CD8-positive, alpha-beta memory T cell (primary cell): Measurements from ENCODE around the gene FBXW8. TPM values are rescaled to one million over a fixed set of nuclear protein-coding genes. Genes with fewer than 3 reads are reported as not detected.
"Not testable (repeated sequence)": the region's sequence is repeated elsewhere in the genome, so short reads cannot be mapped to it uniquely, and the experiment has no call there.

Source experiments
- CTCF ChIA-PET: fragments of 350-600 bp; sonication (Branson Sonifier 250); formaldehyde crosslinking; loops from one replicate; lab custom pipeline; 2021; ENCODE audit warnings: antibody characterized with exemption; lab: Charles Lee
- POLR2A ChIA-PET: fragments of 350-600 bp; sonication (Branson Sonifier 250); formaldehyde crosslinking; loops from one replicate; lab custom pipeline; 2021; ENCODE audit warnings: antibody characterized with exemption; lab: Charles Lee
- DNase-seq, 5 donors: peaks; one replicate each; pipeline versions ENCODE4 v3.0.0 to v3.0.0-alpha.2; 2020 to 2022; ENCODE audit warnings: mixed read lengths in 1 of 5
- H3K27ac ChIP-seq: one replicate; pipeline ENCODE4 v1.7.0; 2013; ENCODE audit warnings: low read depth, mild to moderate bottlenecking, low read length, moderate library complexity
- H3K27me3 ChIP-seq: 2 replicates; pipeline ENCODE4 v1.7.0; 2013; ENCODE audit warnings: low read length, mild to moderate bottlenecking; ENCODE audit not compliant: insufficient read depth, poor library complexity, severe bottlenecking
- H3K36me3 ChIP-seq: 2 replicates; pipeline ENCODE4 v1.7.0; 2013; ENCODE audit warnings: mild to moderate bottlenecking, low read length, moderate library complexity; ENCODE audit not compliant: insufficient read depth
- H3K4me1 ChIP-seq: 2 replicates; pipeline ENCODE4 v1.7.0; 2013; ENCODE audit warnings: mild to moderate bottlenecking, low read length, moderate library complexity; ENCODE audit not compliant: insufficient read depth
- H3K4me3 ChIP-seq: 2 replicates; pipeline ENCODE4 v1.7.0; 2013; ENCODE audit warnings: mild to moderate bottlenecking, low read length
- H3K9me3 ChIP-seq: 2 replicates; pipeline ENCODE4 v1.7.0; 2013; ENCODE audit warnings: mild to moderate bottlenecking, low read length
- H3K27ac Mint-ChIP-seq, 8 donors: one replicate each; pipeline ENCODE4 v1.8.0; 2020 to 2021; ENCODE audit warnings: mixed read lengths in 8 of 8, mild to moderate bottlenecking in 6 of 8, inconsistent platforms in 3 of 8, moderate library complexity in 3 of 8
- H3K27me3 Mint-ChIP-seq, 2 donors: one replicate each; pipeline ENCODE4 v1.8.0; 2020 to 2021; ENCODE audit warnings: mixed read lengths in 2 of 2, mild to moderate bottlenecking in 1 of 2, moderate library complexity in 1 of 2
- H3K36me3 Mint-ChIP-seq, 3 donors: one replicate each; pipeline ENCODE4 v1.8.0; 2020 to 2021; ENCODE audit warnings: mixed read lengths in 3 of 3, inconsistent platforms in 1 of 3, mild to moderate bottlenecking in 1 of 3
- H3K4me1 Mint-ChIP-seq, 3 donors: one replicate each; pipeline ENCODE4 v1.8.0; 2020 to 2021; ENCODE audit warnings: mixed read lengths in 3 of 3, inconsistent platforms in 1 of 3, mild to moderate bottlenecking in 1 of 3
- H3K4me3 Mint-ChIP-seq, 7 donors: one replicate each; pipeline ENCODE4 v1.8.0; 2020 to 2021; ENCODE audit warnings: mixed read lengths in 7 of 7, mild to moderate bottlenecking in 6 of 7, moderate library complexity in 4 of 7, inconsistent platforms in 2 of 7
- H3K9me3 Mint-ChIP-seq, 5 donors: one replicate each; pipeline ENCODE4 v1.8.0; 2020 to 2022; ENCODE audit warnings: mixed read lengths in 5 of 5, mild to moderate bottlenecking in 3 of 5, moderate library complexity in 2 of 5, inconsistent platforms in 1 of 5
- polyA plus RNA-seq: library from polyadenylated mRNA; unstranded; fragments of 300-500 nt; fragmentation: Illumina TruSeq; gene quantifications from one replicate; pipeline ENCODE4 v1.2.3, GENCODE V29; 2021
- total RNA-seq, 2 experiments: library from RNA; stranded (reverse); gene quantifications; one replicate each; pipeline ENCODE4 v1.2.3, GENCODE V29; 2021

The FBXW8 gene
- total and polyA plus RNA-seq, 3 experiments from 2014 or later = 6.8 to 10.2 (median 9.3) TPM

DNA sequence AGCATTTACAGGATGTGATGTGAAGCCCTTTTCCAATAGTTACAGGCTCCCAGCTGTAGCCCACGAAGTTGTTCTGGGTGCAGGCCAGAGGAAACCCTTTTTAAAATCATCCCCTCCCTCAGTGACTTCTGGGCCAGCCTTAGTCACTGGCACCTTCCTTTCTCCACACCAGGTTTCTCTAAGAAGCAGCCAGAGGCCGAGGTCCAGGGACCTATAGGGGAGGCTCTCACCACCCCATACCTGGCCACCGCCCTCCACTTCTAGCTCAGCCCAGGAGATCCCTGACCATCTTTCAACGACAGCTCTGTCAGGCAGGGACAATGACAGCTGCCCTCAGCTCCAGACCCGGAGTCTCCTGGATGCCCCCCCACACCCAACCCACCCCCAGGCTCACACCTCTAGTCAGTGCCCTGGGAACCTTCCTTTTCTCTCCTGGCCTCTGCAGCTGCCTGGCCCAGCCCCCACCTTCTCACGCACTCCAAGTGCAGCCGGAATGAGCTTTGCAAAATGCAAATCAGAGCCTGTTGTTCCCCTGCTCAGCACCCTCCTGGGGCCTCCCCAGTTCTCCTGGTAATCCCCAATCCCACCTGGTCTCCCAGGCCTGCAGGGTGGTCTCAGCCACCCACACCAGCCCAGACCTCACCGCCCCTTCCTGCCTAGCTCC, 141.8 kb downstream of the FBXW8 start:
- no peak for DNase-seq
- Histone ChIP-seq H3K4me3 (no peak overlapping the region), H3K27ac (no peak overlapping the region), H3K4me1 (no peaks in the 10 kb centered on the region), H3K27me3 (no peaks in the 10 kb centered on the region), H3K9me3 (no peaks in the 10 kb centered on the region), H3K36me3 (no peaks in the 10 kb centered on the region)
- Mint-ChIP-seq H3K27ac (peak overlapping the region in 1 of 8 donors; percentile 30), H3K27me3 (peaks cover 0 to 2% of the 10 kb centered on the region in 2 donors), H3K36me3 (peaks cover 0 to 4% (median 2%) of the 10 kb centered on the region in 3 donors), H3K4me1 (peaks cover 9 to 12% (median 11%) of the 10 kb centered on the region in 3 donors), H3K9me3 (no peaks in the 10 kb centered on the region), H3K4me3 (no peak overlapping the region)
- ChIA-PET CTCF (interaction anchor here (1.2 kb wide), 1 partner anchor 68 kb away, joined by 3 read pairs; no protein-coding TSS in a partner anchor), POLR2A (no interaction called here)

DNA sequence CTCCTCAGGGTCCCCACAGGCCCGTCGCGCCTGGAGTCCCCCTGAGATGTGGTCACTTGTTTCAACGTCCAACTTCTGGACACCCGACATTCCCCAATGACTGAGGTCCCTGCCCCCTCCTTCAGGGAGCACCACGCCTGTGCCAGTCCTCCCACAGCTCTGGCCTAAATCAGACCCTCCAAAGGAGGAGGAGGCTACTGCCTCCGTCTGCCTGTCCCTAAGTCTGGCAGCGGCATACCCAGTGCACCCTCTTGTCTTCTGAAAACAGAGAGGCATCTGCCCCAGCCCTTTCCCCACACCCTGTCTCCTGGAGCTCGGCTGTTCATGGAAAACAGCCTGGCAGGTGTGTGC, 142.3 kb downstream of the FBXW8 start:
- Mint-ChIP-seq H3K4me3 (no peak overlapping the region), H3K27ac (peak overlapping the region in 2 of 8 donors; percentile 35 to 38), H3K4me1 (peaks cover 9 to 12% (median 11%) of the 10 kb centered on the region in 3 donors), H3K9me3 (no peaks in the 10 kb centered on the region), H3K36me3 (peaks cover 0 to 4% (median 2%) of the 10 kb centered on the region in 3 donors), H3K27me3 (peaks cover 0 to 2% of the 10 kb centered on the region in 2 donors)
- CTCF ChIA-PET = interaction anchor here (1.2 kb wide), 1 partner anchor 67 kb away, joined by 3 read pairs; no protein-coding TSS in a partner anchor
- no peaks in the 10 kb centered on the region for H3K27me3 ChIP-seq
- H3K4me1 ChIP-seq = no peaks in the 10 kb centered on the region
- no peaks in the 10 kb centered on the region for H3K36me3 ChIP-seq
- no peaks in the 10 kb centered on the region for H3K9me3 ChIP-seq
- H3K4me3 ChIP-seq = no peak overlapping the region
- no peak for DNase-seq
- no peak overlapping the region for H3K27ac ChIP-seq
- POLR2A ChIA-PET = no interaction called here

DNA sequence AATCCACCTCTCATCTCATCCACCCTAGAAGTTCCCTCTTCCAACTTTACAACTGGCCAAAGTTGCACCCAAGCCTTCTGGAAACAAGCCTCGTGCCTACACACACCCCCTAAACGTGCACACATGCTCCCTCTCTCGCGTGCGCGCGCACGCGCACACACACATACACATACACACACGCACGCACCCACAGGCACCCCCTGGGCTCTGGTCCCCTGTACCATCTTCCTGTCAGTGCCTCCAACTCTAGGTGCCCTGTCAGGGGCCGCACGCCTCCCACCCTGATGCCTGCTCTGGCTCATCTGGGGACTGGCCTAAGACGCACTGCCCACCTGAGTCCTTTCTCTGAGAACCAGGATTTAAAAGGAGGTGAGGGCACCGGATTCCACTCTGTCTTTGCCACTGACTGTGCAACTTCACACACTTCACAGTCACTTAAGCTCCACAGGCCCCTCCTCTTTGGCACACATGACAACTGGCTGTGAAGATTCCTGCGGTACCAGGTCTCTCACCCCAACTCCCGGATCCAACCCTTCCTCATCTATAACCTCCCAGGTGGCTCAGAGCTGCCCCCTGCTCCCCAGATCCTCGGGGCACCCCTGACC, 142.9 kb downstream of the FBXW8 start:
- Mint-ChIP-seq H3K36me3 (peaks cover 0 to 2% (median 0%) of the 10 kb centered on the region in 3 donors), H3K9me3 (no peaks in the 10 kb centered on the region), H3K27me3 (no peaks in the 10 kb centered on the region), H3K27ac (no peak overlapping the region), H3K4me3 (no peak overlapping the region), H3K4me1 (peaks cover 9 to 12% (median 11%) of the 10 kb centered on the region in 3 donors)
- no peaks in the 10 kb centered on the region for H3K27me3 ChIP-seq
- no peaks in the 10 kb centered on the region for H3K4me1 ChIP-seq
- ChIA-PET POLR2A (no interaction called here), CTCF (no interaction called here)
- DNase-seq = no peak
- no peaks in the 10 kb centered on the region for H3K36me3 ChIP-seq
- no peaks in the 10 kb centered on the region for H3K9me3 ChIP-seq
- no peak overlapping the region for H3K4me3 ChIP-seq
- H3K27ac ChIP-seq = no peak overlapping the region

DNA sequence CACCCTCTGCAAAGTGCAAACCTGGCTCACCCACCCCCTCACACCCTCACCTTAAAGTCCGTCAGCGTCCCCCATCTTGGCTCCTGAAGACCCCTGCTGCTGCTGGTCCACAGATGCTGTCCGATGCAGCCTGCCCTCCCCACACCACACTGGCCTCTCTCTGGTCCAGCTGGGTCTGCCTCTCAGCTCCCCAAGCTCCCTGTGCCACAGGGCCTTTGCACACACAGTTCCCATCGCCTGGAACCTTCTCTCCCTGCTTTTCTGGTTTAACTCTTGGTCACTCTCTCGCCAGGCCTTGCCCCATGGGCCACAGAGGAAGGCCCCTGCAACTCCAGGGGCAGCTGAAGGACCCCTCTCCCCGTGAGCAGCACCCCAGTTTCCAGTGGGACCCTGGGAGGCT, 143.5 kb downstream of the FBXW8 start:
- H3K9me3 ChIP-seq = no peaks in the 10 kb centered on the region
- Mint-ChIP-seq H3K36me3 (peaks cover 0 to 2% (median 0%) of the 10 kb centered on the region in 3 donors), H3K4me3 (no peak overlapping the region), H3K4me1 (peaks cover 9 to 12% (median 11%) of the 10 kb centered on the region in 3 donors), H3K9me3 (no peaks in the 10 kb centered on the region), H3K27me3 (no peaks in the 10 kb centered on the region), H3K27ac (no peak overlapping the region)
- H3K4me3 ChIP-seq = no peak overlapping the region
- ChIA-PET POLR2A (no interaction called here), CTCF (no interaction called here)
- H3K4me1 ChIP-seq = no peaks in the 10 kb centered on the region
- H3K36me3 ChIP-seq = no peaks in the 10 kb centered on the region
- no peak for DNase-seq
- H3K27me3 ChIP-seq = no peaks in the 10 kb centered on the region
- no peak overlapping the region for H3K27ac ChIP-seq

DNA sequence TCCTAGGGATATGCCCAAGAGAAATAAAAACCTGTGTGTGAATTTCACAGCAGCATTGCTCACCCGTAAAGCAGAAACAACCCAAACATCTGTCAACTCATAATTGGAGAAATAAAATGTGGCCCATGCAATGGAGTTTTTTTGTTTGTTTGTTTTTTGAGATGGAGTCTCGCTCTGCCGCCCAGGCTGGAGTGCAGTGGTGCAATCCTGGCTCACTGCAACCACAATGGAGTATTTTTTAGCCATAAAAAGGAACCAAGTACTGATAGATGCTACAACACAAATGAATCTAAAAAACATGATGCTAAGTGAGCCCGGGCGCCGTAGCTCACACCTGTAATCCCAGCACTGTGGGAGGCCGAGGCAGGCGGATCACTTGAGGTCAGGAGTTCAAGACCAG, 146.9 kb downstream of the FBXW8 start:
- CTCF ChIA-PET, DNase-seq, H3K36me3 Mint-ChIP-seq: not testable (repeated sequence)

DNA sequence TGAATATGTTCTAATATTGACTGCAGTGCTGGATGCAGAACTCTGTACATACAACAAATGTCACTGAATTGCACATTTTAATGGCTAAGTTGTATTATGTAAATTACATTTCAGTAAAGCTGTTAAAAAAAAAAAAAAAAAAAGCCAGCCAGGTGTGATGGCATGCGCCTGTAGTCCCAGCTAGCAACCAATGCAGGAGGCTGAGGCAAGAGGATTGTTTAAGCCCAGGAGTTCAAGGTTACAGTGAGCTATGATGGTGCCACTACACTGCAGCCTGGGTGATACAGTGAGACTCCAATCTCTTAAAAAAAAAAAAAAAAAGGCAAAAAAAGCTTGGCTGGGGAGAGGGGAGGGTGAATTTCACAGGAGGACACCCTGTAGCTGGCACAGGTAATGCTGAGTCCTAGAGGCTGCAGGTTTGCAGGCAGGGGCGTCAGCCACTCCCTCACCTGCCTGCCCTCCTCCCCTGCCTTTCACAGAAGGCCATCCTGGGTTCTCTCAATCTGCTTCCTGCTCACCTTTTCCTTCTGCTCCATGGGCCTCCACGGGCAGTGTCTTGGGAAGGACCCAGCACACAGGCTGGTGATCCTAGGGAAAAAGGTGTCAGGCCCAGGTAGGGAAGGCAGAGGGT, 147.8 kb downstream of the FBXW8 start:
- CTCF ChIA-PET = interaction anchor here (1.7 kb wide), 1 partner anchor 33 kb away, joined by 6 read pairs; no protein-coding TSS in a partner anchor
- peak overlapping the region in 6 of 8 donors; percentile 14 to 80 (median 31) for H3K27ac Mint-ChIP-seq

More for the DNA sequence above, 146.9 kb downstream of the FBXW8 start:
- H3K27me3 ChIP-seq, H3K36me3 ChIP-seq, H3K4me1 ChIP-seq, H3K4me3 Mint-ChIP-seq, H3K9me3 Mint-ChIP-seq, H3K4me3 ChIP-seq, POLR2A ChIA-PET, H3K27me3 Mint-ChIP-seq, H3K9me3 ChIP-seq, H3K27ac ChIP-seq: not testable (repeated sequence)
- Mint-ChIP-seq H3K4me1 (peaks cover 6 to 15% (median 7%) of the 10 kb centered on the region in 3 donors), H3K27ac (peak overlapping the region in 3 of 8 donors; percentile 14 to 47 (median 36))

DNA sequence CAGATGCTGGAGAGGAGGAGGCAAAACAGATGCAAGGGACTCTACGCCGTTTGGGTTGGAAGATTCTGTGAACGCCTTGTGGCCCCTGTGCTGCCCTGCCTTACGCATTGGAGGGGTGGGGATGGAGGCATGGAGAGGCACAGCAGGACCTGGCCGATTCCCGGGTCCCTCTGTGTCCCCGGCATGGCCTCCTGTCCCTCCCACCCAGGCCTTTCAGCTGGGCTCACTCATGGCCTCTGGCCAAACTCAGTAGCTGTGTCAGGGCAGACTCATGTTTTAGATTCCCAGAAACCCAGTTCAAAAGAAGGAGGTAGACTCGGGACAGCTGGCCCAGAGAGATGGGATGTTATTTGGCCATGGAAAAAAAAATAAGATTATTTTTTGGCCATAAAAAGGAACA, 148.4 kb downstream of the FBXW8 start:
- no peaks in the 10 kb centered on the region for H3K9me3 Mint-ChIP-seq
- Histone ChIP-seq H3K4me1 (peaks cover 19% of the 10 kb centered on the region), H3K27ac (no peak overlapping the region), H3K27me3 (no peaks in the 10 kb centered on the region), H3K36me3 (no peaks in the 10 kb centered on the region), H3K4me3 (no peak overlapping the region), H3K9me3 (no peaks in the 10 kb centered on the region)
- CTCF ChIA-PET = interaction anchor here (1.7 kb wide), 1 partner anchor 33 kb away, joined by 6 read pairs; no protein-coding TSS in a partner anchor
- no peaks in the 10 kb centered on the region for H3K27me3 Mint-ChIP-seq
- no peak for DNase-seq
- H3K4me1 Mint-ChIP-seq = peaks cover 22 to 31% (median 22%) of the 10 kb centered on the region in 3 donors
- H3K4me3 Mint-ChIP-seq = no peak overlapping the region
- POLR2A ChIA-PET = no interaction called here
- H3K36me3 Mint-ChIP-seq = peaks cover 0 to 2% (median 0%) of the 10 kb centered on the region in 3 donors
- H3K27ac Mint-ChIP-seq = peak overlapping the region in 1 of 8 donors; percentile 26

More for the DNA sequence above, 147.8 kb downstream of the FBXW8 start:
- Mint-ChIP-seq H3K9me3 (no peaks in the 10 kb centered on the region), H3K27me3 (no peaks in the 10 kb centered on the region), H3K36me3 (peaks cover 0 to 2% (median 0%) of the 10 kb centered on the region in 3 donors), H3K4me1 (peaks cover 16 to 25% (median 16%) of the 10 kb centered on the region in 3 donors), H3K4me3 (no peak overlapping the region)
- no peaks in the 10 kb centered on the region for H3K27me3 ChIP-seq
- H3K27ac ChIP-seq = no peak overlapping the region
- no peaks in the 10 kb centered on the region for H3K9me3 ChIP-seq
- no peak for DNase-seq
- H3K36me3 ChIP-seq = no peaks in the 10 kb centered on the region
- POLR2A ChIA-PET = no interaction called here
- H3K4me1 ChIP-seq = peaks cover 13% of the 10 kb centered on the region
- H3K4me3 ChIP-seq = no peak overlapping the region
